Measurements from ENCODE around the gene MLIP.

GRCh38 chr6:54196905-54197304 lies 85.7 kb downstream of the MLIP start:
- TF ChIP-seq POLR2AphosphoS5 (IDR thresholded peaks at IDR 0.05) (no peak), POLR2A (IDR thresholded peaks at IDR 0.05) (no peak)

All from gastroesophageal sphincter (tissue), 2 donors.